HepG2 (cell line): Measurements from ENCODE around the gene ANAPC2. TPM values are rescaled to one million over a fixed set of nuclear protein-coding genes. Genes with fewer than 3 reads are reported as not detected.

Experiments
- ARNTL ChIP-seq: sonication (generic); formaldehyde crosslinking; IDR thresholded peaks from 2 replicates; pipeline ENCODE4 v1.4.0; 2020; ENCODE audit warnings: mild to moderate bottlenecking, missing genetic modification reagents
- FOXA3 ChIP-seq: IDR thresholded peaks from 2 replicates; pipeline ENCODE4 v1.6.1; 2016; ENCODE audit warnings: missing genetic modification reagents, missing compliant biosample characterization
- HHEX ChIP-seq: IDR thresholded peaks from 2 replicates; pipeline ENCODE4 v1.6.1; 2016; ENCODE audit warnings: control low read depth
- KAT8 ChIP-seq: IDR thresholded peaks from 2 replicates; pipeline ENCODE4 v1.6.1; 2016; ENCODE audit warnings: missing genetic modification reagents, missing compliant biosample characterization
- PHF21A ChIP-seq: sonication (generic); formaldehyde crosslinking; IDR thresholded peaks from 2 replicates; pipeline ENCODE4 v1.5.0; 2020; ENCODE audit warnings: mild to moderate bottlenecking, missing genetic modification reagents
- THYN1 ChIP-seq: sonication (generic); formaldehyde crosslinking; IDR thresholded peaks from 2 replicates; pipeline ENCODE4 v1.8.1; 2023; ENCODE audit warnings: low read depth, mild to moderate bottlenecking, moderate library complexity, missing genetic modification reagents, borderline replicate concordance
- U2AF2 ChIP-seq: fragments of 200-400 bp; formaldehyde crosslinking; IDR thresholded peaks from 2 replicates; pipeline ENCODE4 v1.6.1; 2017; ENCODE audit warnings: low read depth, mild to moderate bottlenecking, low read length
- ZNF781 ChIP-seq: sonication (generic); formaldehyde crosslinking; IDR thresholded peaks from 2 replicates; pipeline ENCODE4 v1.5.1; 2020; ENCODE audit warnings: borderline replicate concordance, mild to moderate bottlenecking, missing genetic modification reagents; ENCODE audit errors: not compliant biosample characterization
- ZNF816 ChIP-seq: sonication (generic); formaldehyde crosslinking; IDR thresholded peaks from 2 replicates; pipeline ENCODE4 v1.8.0; 2022; ENCODE audit warnings: missing genetic modification reagents, mild to moderate bottlenecking, borderline replicate concordance
- polyA plus RNA-seq, 8 experiments: library from polyadenylated mRNA; depleted of rRNA in 3 of 8; stranded (reverse) in 7 of 8; unstranded in 1 of 8; fragments of >200 nt; fragmentation: Illumina TruSeq in 4 of 8; extraction: Trizol in 4 of 8; gene quantifications; 2 replicates each; pipeline versions ENCODE4 v1.2.1 to v1.2.3, GENCODE V29; 2011 to 2016; ENCODE audit warnings: low read depth in 4 of 8, missing spikeins in 1 of 8, mixed read lengths in 1 of 8; ENCODE audit not compliant: insufficient read depth in 1 of 8
- total RNA-seq, 5 experiments: library from RNA; depleted of rRNA; stranded (reverse); fragments of >200 nt; fragmentation: Illumina TruSeq; extraction: Trizol; gene quantifications; 2 replicates each; pipeline ENCODE4 v1.2.3, GENCODE V29; 2016; ENCODE audit warnings: low read depth in 1 of 5
- TF ChIP-seq, protein P1 (sequence below): sonication (generic); formaldehyde crosslinking; IDR thresholded peaks from 2 replicates; pipeline ENCODE4 v1.8.1; 2022; ENCODE audit warnings: low read depth, mild to moderate bottlenecking, missing genetic modification reagents
- TF ChIP-seq, protein P2 (sequence below): IDR thresholded peaks from 2 replicates; pipeline ENCODE4 v1.6.1; 2016; ENCODE audit warnings: missing genetic modification reagents, missing compliant biosample characterization
- TF ChIP-seq, protein P3 (sequence below): sonication (generic); formaldehyde crosslinking; IDR thresholded peaks from 2 replicates; pipeline ENCODE4 v1.5.1; 2020; ENCODE audit warnings: missing genetic modification reagents, mild to moderate bottlenecking, borderline replicate concordance
- TF ChIP-seq, protein P4 (sequence below): sonication (generic); formaldehyde crosslinking; IDR thresholded peaks from 2 replicates; pipeline ENCODE4 v1.4.0; 2020; ENCODE audit warnings: mild to moderate bottlenecking, missing genetic modification reagents, borderline replicate concordance
- TF ChIP-seq, protein P5 (sequence below): IDR thresholded peaks from 2 replicates; pipeline ENCODE4 v1.4.0; 2020; ENCODE audit warnings: mild to moderate bottlenecking, missing genetic modification reagents

ANAPC2 gene
- total and polyA plus RNA-seq, 2 of the 13 experiments (the other 11 are each of a cell fraction or from before 2014, with no cell fraction given): 12.3 to 15.4 TPM

DNA sequence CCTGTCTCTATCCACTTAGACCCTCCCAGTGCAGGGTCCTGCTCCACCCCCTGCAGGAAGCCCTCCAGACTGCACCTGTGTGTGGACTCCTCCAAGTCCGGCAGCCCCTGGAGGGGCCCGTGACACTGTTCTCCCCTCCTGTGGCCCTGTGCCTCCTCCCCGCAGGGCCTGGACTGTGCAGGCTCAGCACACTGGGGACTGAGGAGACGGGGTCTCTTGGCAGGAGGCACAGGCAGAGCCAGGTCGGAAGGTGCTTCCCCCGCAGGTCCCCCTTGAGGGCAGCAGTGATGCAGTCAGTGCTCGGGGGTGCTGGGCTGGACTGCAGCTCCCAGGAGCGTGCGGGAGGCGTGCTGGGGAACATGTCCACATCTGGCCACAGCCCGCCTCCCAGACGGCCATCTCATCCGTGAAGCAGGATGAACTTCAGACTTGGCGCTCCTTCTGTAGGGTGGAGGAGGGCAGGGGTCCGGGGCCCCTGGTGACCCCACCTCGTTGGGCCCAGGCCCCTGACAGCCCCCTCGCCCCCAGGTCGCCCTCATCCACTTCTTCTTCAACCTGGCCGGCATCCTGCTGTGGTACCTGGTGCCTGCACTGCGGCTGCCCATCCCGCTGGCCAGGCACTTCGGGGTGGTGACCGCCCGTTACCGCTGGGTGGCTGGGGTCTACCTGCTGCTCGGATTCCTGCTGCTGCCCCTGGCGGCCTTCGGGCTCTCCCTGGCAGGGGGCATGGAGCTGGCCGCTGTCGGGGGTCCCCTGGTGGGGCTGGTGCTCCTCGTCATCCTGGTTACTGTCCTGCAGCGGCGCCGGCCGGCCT, 47.3 kb upstream of the ANAPC2 start (continued):
- TF ChIP-seq, protein P1, sequence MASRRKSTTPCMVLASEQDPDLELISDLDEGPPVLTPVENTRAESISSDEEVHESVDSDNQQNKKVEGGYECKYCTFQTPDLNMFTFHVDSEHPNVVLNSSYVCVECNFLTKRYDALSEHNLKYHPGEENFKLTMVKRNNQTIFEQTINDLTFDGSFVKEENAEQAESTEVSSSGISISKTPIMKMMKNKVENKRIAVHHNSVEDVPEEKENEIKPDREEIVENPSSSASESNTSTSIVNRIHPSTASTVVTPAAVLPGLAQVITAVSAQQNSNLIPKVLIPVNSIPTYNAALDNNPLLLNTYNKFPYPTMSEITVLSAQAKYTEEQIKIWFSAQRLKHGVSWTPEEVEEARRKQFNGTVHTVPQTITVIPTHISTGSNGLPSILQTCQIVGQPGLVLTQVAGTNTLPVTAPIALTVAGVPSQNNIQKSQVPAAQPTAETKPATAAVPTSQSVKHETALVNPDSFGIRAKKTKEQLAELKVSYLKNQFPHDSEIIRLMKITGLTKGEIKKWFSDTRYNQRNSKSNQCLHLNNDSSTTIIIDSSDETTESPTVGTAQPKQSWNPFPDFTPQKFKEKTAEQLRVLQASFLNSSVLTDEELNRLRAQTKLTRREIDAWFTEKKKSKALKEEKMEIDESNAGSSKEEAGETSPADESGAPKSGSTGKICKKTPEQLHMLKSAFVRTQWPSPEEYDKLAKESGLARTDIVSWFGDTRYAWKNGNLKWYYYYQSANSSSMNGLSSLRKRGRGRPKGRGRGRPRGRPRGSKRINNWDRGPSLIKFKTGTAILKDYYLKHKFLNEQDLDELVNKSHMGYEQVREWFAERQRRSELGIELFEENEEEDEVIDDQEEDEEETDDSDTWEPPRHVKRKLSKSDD (CRISPR knock-in tag): no peak
- TF ChIP-seq KAT8 (CRISPR knock-in tag) (no peak), ZNF781 (CRISPR knock-in tag) (no peak), ZNF816 (CRISPR knock-in tag) (no peak), U2AF2 (no peak), THYN1 (no peak), FOXA3 (CRISPR knock-in tag) (peak; percentile 34; the same call in 1 of the 2 replicates), PHF21A (CRISPR knock-in tag) (no peak), ARNTL (peak; percentile 50; the same call in 1 of the 2 replicates), HHEX (no peak)
- TF ChIP-seq, protein P2, sequence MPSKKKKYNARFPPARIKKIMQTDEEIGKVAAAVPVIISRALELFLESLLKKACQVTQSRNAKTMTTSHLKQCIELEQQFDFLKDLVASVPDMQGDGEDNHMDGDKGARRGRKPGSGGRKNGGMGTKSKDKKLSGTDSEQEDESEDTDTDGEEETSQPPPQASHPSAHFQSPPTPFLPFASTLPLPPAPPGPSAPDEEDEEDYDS (CRISPR knock-in tag): peak; percentile 42; the same call in 1 of the 2 replicates
- TF ChIP-seq, protein P3, sequence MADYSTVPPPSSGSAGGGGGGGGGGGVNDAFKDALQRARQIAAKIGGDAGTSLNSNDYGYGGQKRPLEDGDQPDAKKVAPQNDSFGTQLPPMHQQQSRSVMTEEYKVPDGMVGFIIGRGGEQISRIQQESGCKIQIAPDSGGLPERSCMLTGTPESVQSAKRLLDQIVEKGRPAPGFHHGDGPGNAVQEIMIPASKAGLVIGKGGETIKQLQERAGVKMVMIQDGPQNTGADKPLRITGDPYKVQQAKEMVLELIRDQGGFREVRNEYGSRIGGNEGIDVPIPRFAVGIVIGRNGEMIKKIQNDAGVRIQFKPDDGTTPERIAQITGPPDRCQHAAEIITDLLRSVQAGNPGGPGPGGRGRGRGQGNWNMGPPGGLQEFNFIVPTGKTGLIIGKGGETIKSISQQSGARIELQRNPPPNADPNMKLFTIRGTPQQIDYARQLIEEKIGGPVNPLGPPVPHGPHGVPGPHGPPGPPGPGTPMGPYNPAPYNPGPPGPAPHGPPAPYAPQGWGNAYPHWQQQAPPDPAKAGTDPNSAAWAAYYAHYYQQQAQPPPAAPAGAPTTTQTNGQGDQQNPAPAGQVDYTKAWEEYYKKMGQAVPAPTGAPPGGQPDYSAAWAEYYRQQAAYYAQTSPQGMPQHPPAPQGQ (CRISPR knock-in tag): no peak
- TF ChIP-seq, protein P4, sequence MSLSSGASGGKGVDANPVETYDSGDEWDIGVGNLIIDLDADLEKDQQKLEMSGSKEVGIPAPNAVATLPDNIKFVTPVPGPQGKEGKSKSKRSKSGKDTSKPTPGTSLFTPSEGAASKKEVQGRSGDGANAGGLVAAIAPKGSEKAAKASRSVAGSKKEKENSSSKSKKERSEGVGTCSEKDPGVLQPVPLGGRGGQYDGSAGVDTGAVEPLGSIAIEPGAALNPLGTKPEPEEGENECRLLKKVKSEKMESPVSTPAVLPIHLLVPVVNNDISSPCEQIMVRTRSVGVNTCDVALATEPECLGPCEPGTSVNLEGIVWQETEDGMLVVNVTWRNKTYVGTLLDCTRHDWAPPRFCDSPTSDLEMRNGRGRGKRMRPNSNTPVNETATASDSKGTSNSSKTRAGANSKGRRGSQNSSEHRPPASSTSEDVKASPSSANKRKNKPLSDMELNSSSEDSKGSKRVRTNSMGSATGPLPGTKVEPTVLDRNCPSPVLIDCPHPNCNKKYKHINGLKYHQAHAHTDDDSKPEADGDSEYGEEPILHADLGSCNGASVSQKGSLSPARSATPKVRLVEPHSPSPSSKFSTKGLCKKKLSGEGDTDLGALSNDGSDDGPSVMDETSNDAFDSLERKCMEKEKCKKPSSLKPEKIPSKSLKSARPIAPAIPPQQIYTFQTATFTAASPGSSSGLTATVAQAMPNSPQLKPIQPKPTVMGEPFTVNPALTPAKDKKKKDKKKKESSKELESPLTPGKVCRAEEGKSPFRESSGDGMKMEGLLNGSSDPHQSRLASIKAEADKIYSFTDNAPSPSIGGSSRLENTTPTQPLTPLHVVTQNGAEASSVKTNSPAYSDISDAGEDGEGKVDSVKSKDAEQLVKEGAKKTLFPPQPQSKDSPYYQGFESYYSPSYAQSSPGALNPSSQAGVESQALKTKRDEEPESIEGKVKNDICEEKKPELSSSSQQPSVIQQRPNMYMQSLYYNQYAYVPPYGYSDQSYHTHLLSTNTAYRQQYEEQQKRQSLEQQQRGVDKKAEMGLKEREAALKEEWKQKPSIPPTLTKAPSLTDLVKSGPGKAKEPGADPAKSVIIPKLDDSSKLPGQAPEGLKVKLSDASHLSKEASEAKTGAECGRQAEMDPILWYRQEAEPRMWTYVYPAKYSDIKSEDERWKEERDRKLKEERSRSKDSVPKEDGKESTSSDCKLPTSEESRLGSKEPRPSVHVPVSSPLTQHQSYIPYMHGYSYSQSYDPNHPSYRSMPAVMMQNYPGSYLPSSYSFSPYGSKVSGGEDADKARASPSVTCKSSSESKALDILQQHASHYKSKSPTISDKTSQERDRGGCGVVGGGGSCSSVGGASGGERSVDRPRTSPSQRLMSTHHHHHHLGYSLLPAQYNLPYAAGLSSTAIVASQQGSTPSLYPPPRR (CRISPR knock-in tag): no peak
- TF ChIP-seq, protein P5, sequence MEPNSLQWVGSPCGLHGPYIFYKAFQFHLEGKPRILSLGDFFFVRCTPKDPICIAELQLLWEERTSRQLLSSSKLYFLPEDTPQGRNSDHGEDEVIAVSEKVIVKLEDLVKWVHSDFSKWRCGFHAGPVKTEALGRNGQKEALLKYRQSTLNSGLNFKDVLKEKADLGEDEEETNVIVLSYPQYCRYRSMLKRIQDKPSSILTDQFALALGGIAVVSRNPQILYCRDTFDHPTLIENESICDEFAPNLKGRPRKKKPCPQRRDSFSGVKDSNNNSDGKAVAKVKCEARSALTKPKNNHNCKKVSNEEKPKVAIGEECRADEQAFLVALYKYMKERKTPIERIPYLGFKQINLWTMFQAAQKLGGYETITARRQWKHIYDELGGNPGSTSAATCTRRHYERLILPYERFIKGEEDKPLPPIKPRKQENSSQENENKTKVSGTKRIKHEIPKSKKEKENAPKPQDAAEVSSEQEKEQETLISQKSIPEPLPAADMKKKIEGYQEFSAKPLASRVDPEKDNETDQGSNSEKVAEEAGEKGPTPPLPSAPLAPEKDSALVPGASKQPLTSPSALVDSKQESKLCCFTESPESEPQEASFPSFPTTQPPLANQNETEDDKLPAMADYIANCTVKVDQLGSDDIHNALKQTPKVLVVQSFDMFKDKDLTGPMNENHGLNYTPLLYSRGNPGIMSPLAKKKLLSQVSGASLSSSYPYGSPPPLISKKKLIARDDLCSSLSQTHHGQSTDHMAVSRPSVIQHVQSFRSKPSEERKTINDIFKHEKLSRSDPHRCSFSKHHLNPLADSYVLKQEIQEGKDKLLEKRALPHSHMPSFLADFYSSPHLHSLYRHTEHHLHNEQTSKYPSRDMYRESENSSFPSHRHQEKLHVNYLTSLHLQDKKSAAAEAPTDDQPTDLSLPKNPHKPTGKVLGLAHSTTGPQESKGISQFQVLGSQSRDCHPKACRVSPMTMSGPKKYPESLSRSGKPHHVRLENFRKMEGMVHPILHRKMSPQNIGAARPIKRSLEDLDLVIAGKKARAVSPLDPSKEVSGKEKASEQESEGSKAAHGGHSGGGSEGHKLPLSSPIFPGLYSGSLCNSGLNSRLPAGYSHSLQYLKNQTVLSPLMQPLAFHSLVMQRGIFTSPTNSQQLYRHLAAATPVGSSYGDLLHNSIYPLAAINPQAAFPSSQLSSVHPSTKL: no peak
